Gastroesophageal sphincter (tissue), 2 donors: ENCODE results near the gene TAB3.

Source experiments
- EP300 ChIP-seq: sonication (generic); formaldehyde crosslinking; IDR thresholded peaks from one replicate; pipeline ENCODE4 v1.6.1; 2017; ENCODE audit warnings: antibody characterized with exemption, mild to moderate bottlenecking
- POLR2AphosphoS5 ChIP-seq: sonication (generic); formaldehyde crosslinking; IDR thresholded peaks from one replicate; pipeline ENCODE4 v1.6.1; 2017; ENCODE audit warnings: antibody characterized with exemption

GRCh38 chrX:30887721-30888120 lies 1.3 kb downstream of the TAB3 start:
- TF ChIP-seq POLR2AphosphoS5 (no peak), EP300 (no peak)
